22Rv1 (cell line): ENCODE results near the gene ZNF821.

Experiments
- ZFX ChIP-seq: fragments of 450-650 bp; IDR thresholded peaks from 2 replicates; pipeline ENCODE4 v1.6.1; 2017; ENCODE audit warnings: antibody characterized with exemption, borderline replicate concordance
- TF ChIP-seq, protein P1 (sequence below): fragments of 450-650 bp; IDR thresholded peaks from 2 replicates; pipeline ENCODE4 v1.5.1; 2017; ENCODE audit warnings: mild to moderate bottlenecking

DNA sequence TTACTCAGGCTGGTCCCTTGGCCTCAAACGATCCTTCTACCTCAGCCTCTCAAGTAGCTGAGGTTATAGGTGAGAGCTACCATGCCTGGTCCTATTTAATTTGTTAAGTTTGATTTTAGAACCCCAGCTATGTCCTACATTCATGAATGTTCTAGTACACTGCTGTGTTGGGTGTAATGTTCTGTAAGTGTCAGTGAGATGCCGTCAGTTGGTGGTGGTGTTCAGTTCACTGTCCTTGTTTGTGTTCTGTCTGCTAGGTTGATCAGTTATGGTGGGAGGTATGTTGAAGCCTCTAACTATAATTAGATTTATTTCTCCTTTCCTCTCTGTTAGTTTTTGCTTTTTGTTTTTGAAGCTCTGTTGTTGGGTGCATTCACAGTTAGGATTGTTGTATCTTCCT, 19.6 kb upstream of the ZNF821 start:
- TF ChIP-seq, protein P1, sequence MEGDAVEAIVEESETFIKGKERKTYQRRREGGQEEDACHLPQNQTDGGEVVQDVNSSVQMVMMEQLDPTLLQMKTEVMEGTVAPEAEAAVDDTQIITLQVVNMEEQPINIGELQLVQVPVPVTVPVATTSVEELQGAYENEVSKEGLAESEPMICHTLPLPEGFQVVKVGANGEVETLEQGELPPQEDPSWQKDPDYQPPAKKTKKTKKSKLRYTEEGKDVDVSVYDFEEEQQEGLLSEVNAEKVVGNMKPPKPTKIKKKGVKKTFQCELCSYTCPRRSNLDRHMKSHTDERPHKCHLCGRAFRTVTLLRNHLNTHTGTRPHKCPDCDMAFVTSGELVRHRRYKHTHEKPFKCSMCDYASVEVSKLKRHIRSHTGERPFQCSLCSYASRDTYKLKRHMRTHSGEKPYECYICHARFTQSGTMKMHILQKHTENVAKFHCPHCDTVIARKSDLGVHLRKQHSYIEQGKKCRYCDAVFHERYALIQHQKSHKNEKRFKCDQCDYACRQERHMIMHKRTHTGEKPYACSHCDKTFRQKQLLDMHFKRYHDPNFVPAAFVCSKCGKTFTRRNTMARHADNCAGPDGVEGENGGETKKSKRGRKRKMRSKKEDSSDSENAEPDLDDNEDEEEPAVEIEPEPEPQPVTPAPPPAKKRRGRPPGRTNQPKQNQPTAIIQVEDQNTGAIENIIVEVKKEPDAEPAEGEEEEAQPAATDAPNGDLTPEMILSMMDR = no peak
- no peak for TF ChIP-seq ZFX
